BJ (cell line): ENCODE data around the gene APMAP. TPM values are rescaled to one million over a fixed set of nuclear protein-coding genes. Genes with fewer than 3 reads are reported as not detected.

ENCODE experiments used
- CTCF ChIA-PET: fragments of 350-600 bp; formaldehyde crosslinking; extraction: SDS; loops from one replicate; lab custom pipeline; 2021; ENCODE audit warnings: antibody characterized with exemption, inconsistent platforms; lab: Yijun Ruan, JAX
- POLR2A ChIA-PET: fragments of 300-600 bp; sonication (Branson Sonifier 250); formaldehyde crosslinking; extraction: SDS; loops from one replicate; lab custom pipeline; 2021; ENCODE audit warnings: antibody characterized with exemption; lab: Charles Lee
- DNase-seq: peaks from one replicate; pipeline ENCODE4 v3.0.0-alpha.2; 2011; ENCODE audit warnings: low read depth
- H3K27me3 ChIP-seq: 2 replicates; pipeline ENCODE4 v1.6.0; 2011; ENCODE audit warnings: low read length; ENCODE audit not compliant: control insufficient read depth, insufficient read depth
- H3K36me3 ChIP-seq: 2 replicates; pipeline ENCODE4 v1.5.1; 2011; ENCODE audit warnings: low read length; ENCODE audit not compliant: control insufficient read depth, insufficient read depth
- H3K4me3 ChIP-seq: 2 replicates; pipeline ENCODE4 v1.5.1; 2011; ENCODE audit warnings: low read depth, mild to moderate bottlenecking, control low read depth, low read length
- CTCF ChIP-seq: IDR thresholded peaks from 2 replicates; pipeline ENCODE4 v1.5.1; 2011; ENCODE audit warnings: low read depth, mild to moderate bottlenecking, control low read depth, inconsistent platforms, low read length, moderate library complexity; ENCODE audit not compliant: insufficient read depth
- polyA plus RNA-seq: library from polyadenylated mRNA; depleted of rRNA; stranded (reverse); fragments of >200 nt; gene quantifications from 2 replicates; pipeline ENCODE4 v1.2.3, GENCODE V29; 2011

The APMAP gene
- polyA plus RNA-seq, 1 experiment: 75.8 TPM

GRCh38 chr20:25023356-25023755 lies 30.8 kb upstream of the APMAP start:
- no peaks in the 10 kb centered on the region for H3K27me3 ChIP-seq
- no peak for TF ChIP-seq CTCF
- no peaks in the 10 kb centered on the region for H3K36me3 ChIP-seq
- CTCF ChIA-PET: interaction anchor here (1.1 kb wide), 2 partner anchors 11 to 13 kb away, joined by 3 read pairs; no protein-coding TSS in a partner anchor
- no peak for DNase-seq
- POLR2A ChIA-PET: no interaction called here
- no peak overlapping the region for H3K4me3 ChIP-seq

GRCh38 chr20:25022680-25023079 lies 30.1 kb upstream of the APMAP start:
- CTCF ChIA-PET: interaction anchor here (1.1 kb wide), 1 partner anchor 12 kb away, joined by 3 read pairs; no protein-coding TSS in a partner anchor

GRCh38 chr20:25021336-25021735 lies 28.8 kb upstream of the APMAP start:
- no peak for TF ChIP-seq CTCF
- no peak for DNase-seq
- H3K27me3 ChIP-seq: no peaks in the 10 kb centered on the region
- H3K4me3 ChIP-seq: no peak overlapping the region
- no peaks in the 10 kb centered on the region for H3K36me3 ChIP-seq
- POLR2A ChIA-PET: no interaction called here
- CTCF ChIA-PET: interaction anchor here (0.6 to 1.0 kb wide), 2 partner anchors 11 to 17 kb away, joined by 3 to 4 read pairs; no protein-coding TSS in a partner anchor

More at GRCh38 chr20:25022680-25023079, 30.1 kb upstream of the APMAP start:
- POLR2A ChIA-PET: no interaction called here
- Histone ChIP-seq H3K27me3 (no peaks in the 10 kb centered on the region), H3K36me3 (no peaks in the 10 kb centered on the region), H3K4me3 (no peak overlapping the region)
- no peak for DNase-seq
- no peak for TF ChIP-seq CTCF

GRCh38 chr20:25020901-25021301 lies 28.4 kb upstream of the APMAP start:
- H3K36me3 ChIP-seq: no peaks in the 10 kb centered on the region
- TF ChIP-seq CTCF: no peak
- ChIA-PET POLR2A (no interaction called here), CTCF (interaction anchor here (1.0 kb wide), 1 partner anchor 11 kb away, joined by 4 read pairs; no protein-coding TSS in a partner anchor)
- H3K4me3 ChIP-seq: no peak overlapping the region
- no peaks in the 10 kb centered on the region for H3K27me3 ChIP-seq
- DNase-seq: no peak

GRCh38 chr20:25020345-25020744 lies 27.8 kb upstream of the APMAP start:
- no peak for TF ChIP-seq CTCF
- Histone ChIP-seq H3K36me3 (no peaks in the 10 kb centered on the region), H3K27me3 (no peaks in the 10 kb centered on the region), H3K4me3 (no peak overlapping the region)
- ChIA-PET POLR2A (no interaction called here), CTCF (interaction anchor here (1.0 to 1.1 kb wide), 2 partner anchors 12 to 25 kb away, joined by 3 to 4 read pairs; no protein-coding TSS in a partner anchor)
- no peak for DNase-seq
